ENCODE measurements around the gene R3HCC1L.

- TF ChIP-seq TAF1 (IDR thresholded peaks at IDR 0.05; ENCODE audit: borderline replicate concordance, low read depth, low read length), result no peak
- no peak for TF ChIP-seq POLR2A (IDR thresholded peaks at IDR 0.05; ENCODE audit: low read depth, low read length)
- no peak for TF ChIP-seq POLR2AphosphoS5 (IDR thresholded peaks at IDR 0.05; ENCODE audit: low read depth, low read length)
These were observed 159.8 kb downstream of the R3HCC1L start for GRCh38 chr10:98294270-98294627.
